Neural progenitor cell (in vitro differentiated cells): ENCODE results near the gene TMEM63C. TPM values are rescaled to one million over a fixed set of nuclear protein-coding genes. Genes with fewer than 3 reads are reported as not detected.

ENCODE experiments used
- DNase-seq: peaks from one replicate; pipeline ENCODE4 v3.0.0-alpha.2; 2016; ENCODE audit warnings: low spot score
- H2AFZ ChIP-seq: fragments of 200-600 bp; sonication (generic); replicated peaks from 2 replicates; pipeline ENCODE4 v1.6.1; 2016; ENCODE audit warnings: antibody characterized with exemption
- H3F3A ChIP-seq: fragments of 200-600 bp; sonication (generic); 2 replicates; pipeline ENCODE4 v1.6.1; 2016; ENCODE audit warnings: antibody characterized with exemption, low read depth
- H3K27ac ChIP-seq: fragments of 200-600 bp; sonication (generic); 2 replicates; pipeline ENCODE4 v1.5.1; 2016; ENCODE audit warnings: mild to moderate bottlenecking
- H3K27me3 ChIP-seq: fragments of 200-600 bp; sonication (generic); 2 replicates; pipeline ENCODE4 v1.6.1; 2016; ENCODE audit warnings: mild to moderate bottlenecking, moderate library complexity
- H3K36me3 ChIP-seq: fragments of 200-600 bp; sonication (generic); 2 replicates; pipeline ENCODE4 v1.5.1; 2016
- H3K4me1 ChIP-seq: fragments of 200-600 bp; sonication (generic); 2 replicates; pipeline ENCODE4 v1.6.1; 2016; ENCODE audit warnings: mixed run types
- H3K4me2 ChIP-seq: fragments of 200-600 bp; sonication (generic); 2 replicates; pipeline ENCODE4 v1.6.1; 2016
- H3K4me3 ChIP-seq: fragments of 200-600 bp; sonication (generic); 2 replicates; pipeline ENCODE4 v1.5.1; 2016
- H3K79me2 ChIP-seq: fragments of 200-600 bp; sonication (generic); 2 replicates; pipeline ENCODE4 v1.6.1; 2016; ENCODE audit warnings: low read depth
- H3K9ac ChIP-seq: fragments of 200-600 bp; sonication (generic); 2 replicates; pipeline ENCODE4 v1.6.1; 2016
- H3K9me3 ChIP-seq: fragments of 200-600 bp; sonication (generic); 2 replicates; pipeline ENCODE4 v1.5.1; 2016; ENCODE audit warnings: low read depth
- H4K20me1 ChIP-seq: fragments of 200-600 bp; sonication (generic); 2 replicates; pipeline ENCODE4 v1.6.1; 2016; ENCODE audit warnings: low read depth
- H3K27ac Mint-ChIP-seq: 3 replicates; pipeline ENCODE4 v1.8.0; 2021; ENCODE audit warnings: mixed read lengths
- H3K27me3 Mint-ChIP-seq: 2 replicates; pipeline ENCODE4 v1.8.0; 2022; ENCODE audit warnings: low read depth, mild to moderate bottlenecking, inconsistent platforms, moderate library complexity, mixed read lengths; ENCODE audit not compliant: insufficient read depth
- H3K36me3 Mint-ChIP-seq: 3 replicates; pipeline ENCODE4 v1.8.0; 2021; ENCODE audit warnings: mixed read lengths
- H3K4me1 Mint-ChIP-seq: 3 replicates; pipeline ENCODE4 v1.8.0; 2021; ENCODE audit warnings: mixed read lengths
- H3K4me3 Mint-ChIP-seq: 3 replicates; pipeline ENCODE4 v1.8.0; 2021; ENCODE audit warnings: mild to moderate bottlenecking, moderate library complexity, mixed read lengths
- H3K9me3 Mint-ChIP-seq: 3 replicates; pipeline ENCODE4 v1.8.0; 2020; ENCODE audit warnings: mixed read lengths
- EZH2 ChIP-seq: fragments of 200-600 bp; sonication (generic); IDR thresholded peaks from 2 replicates; pipeline ENCODE4 v1.6.1; 2017; ENCODE audit warnings: antibody characterized with exemption, mild to moderate bottlenecking, moderate library complexity
- EZH2phosphoT487 ChIP-seq: fragments of 200-600 bp; sonication (generic); IDR thresholded peaks from 2 replicates; pipeline ENCODE4 v1.6.1; 2017; ENCODE audit warnings: antibody characterized with exemption
- total RNA-seq: library from RNA; depleted of rRNA; stranded (reverse); fragments of >200 nt; gene quantifications from 2 replicates; pipeline ENCODE4 v1.2.3, GENCODE V29; 2015; ENCODE audit warnings: low replicate concordance
- TF ChIP-seq, protein P1 (sequence below): fragments of 200-600 bp; sonication (generic); IDR thresholded peaks from 2 replicates; pipeline ENCODE4 v1.5.1; 2017; ENCODE audit warnings: antibody characterized with exemption, mild to moderate bottlenecking

TMEM63C gene
- total RNA-seq, 1 donor from 2014 or later, result 1.5 TPM

DNA sequence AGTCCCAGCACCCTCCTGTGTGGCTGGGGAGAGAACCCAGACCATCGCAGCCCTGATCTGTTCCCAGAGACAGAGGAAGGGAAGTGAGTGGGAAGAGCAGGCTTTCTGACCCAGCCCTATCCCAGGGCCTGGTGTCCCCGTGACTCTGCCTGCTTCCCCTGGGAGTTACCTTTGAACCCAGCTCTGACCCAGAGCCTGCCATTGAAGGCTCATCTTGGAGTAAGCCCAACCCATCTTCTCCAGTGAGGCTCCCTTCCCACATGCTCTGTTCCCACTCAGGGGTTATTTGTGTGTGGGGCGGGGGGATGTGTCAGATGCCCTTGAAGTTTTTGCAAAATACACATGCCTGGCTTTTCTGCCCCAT is 6.0 kb downstream of the TMEM63C start:
- Mint-ChIP-seq H3K4me3 (no peak overlapping the region), H3K36me3 (no peaks in the 10 kb centered on the region), H3K4me1 (peaks cover 12% of the 10 kb centered on the region), H3K27ac (no peak overlapping the region), H3K9me3 (no peaks in the 10 kb centered on the region), H3K27me3 (no peaks in the 10 kb centered on the region)
- no peaks in the 10 kb centered on the region for H4K20me1 ChIP-seq
- H3K79me2 ChIP-seq, result no peaks in the 10 kb centered on the region
- no peak for TF ChIP-seq EZH2
- no peak for TF ChIP-seq EZH2phosphoT487
- TF ChIP-seq, protein P1, sequence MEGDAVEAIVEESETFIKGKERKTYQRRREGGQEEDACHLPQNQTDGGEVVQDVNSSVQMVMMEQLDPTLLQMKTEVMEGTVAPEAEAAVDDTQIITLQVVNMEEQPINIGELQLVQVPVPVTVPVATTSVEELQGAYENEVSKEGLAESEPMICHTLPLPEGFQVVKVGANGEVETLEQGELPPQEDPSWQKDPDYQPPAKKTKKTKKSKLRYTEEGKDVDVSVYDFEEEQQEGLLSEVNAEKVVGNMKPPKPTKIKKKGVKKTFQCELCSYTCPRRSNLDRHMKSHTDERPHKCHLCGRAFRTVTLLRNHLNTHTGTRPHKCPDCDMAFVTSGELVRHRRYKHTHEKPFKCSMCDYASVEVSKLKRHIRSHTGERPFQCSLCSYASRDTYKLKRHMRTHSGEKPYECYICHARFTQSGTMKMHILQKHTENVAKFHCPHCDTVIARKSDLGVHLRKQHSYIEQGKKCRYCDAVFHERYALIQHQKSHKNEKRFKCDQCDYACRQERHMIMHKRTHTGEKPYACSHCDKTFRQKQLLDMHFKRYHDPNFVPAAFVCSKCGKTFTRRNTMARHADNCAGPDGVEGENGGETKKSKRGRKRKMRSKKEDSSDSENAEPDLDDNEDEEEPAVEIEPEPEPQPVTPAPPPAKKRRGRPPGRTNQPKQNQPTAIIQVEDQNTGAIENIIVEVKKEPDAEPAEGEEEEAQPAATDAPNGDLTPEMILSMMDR, result no peak
- H3K27me3 ChIP-seq, result peaks cover 5% of the 10 kb centered on the region
- no peak overlapping the region for H3K4me3 ChIP-seq
- H2AFZ ChIP-seq, result no peak overlapping the region
- peaks cover 5% of the 10 kb centered on the region for H3F3A ChIP-seq
- H3K4me2 ChIP-seq, result no peak overlapping the region
- no peak for DNase-seq
- no peaks in the 10 kb centered on the region for H3K9me3 ChIP-seq
- H3K4me1 ChIP-seq, result peaks cover 7% of the 10 kb centered on the region
- no peak overlapping the region for H3K9ac ChIP-seq
- H3K36me3 ChIP-seq, result no peaks in the 10 kb centered on the region
- no peak overlapping the region for H3K27ac ChIP-seq

DNA sequence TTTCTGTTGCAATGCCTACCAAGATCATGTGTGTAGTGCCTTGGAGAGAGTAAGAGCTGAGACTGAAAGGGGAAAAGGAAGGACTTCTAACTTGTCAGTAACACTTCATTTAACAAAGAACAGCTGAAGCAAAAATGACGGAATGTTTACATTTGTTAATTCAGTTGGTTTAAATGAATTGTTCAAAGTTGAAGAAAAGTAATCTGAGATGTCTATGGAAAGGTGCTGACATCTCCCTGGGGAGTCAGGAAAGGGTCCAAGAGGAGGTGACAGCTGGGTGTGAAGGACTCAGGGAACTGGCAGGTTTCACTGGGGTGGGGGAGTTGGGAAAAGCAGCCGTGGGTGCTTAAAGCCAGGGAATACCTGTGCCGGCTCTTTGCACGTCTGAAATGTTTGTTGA is 7.9 kb downstream of the TMEM63C start:
- no peaks in the 10 kb centered on the region for H4K20me1 ChIP-seq
- DNase-seq, result no peak
- no peak overlapping the region for H2AFZ ChIP-seq
- no peaks in the 10 kb centered on the region for H3K79me2 ChIP-seq
- Mint-ChIP-seq H3K4me3 (no peak overlapping the region), H3K27ac (no peak overlapping the region), H3K9me3 (no peaks in the 10 kb centered on the region), H3K27me3 (no peaks in the 10 kb centered on the region), H3K4me1 (peaks cover 11% of the 10 kb centered on the region), H3K36me3 (no peaks in the 10 kb centered on the region)
- no peak overlapping the region for H3K4me3 ChIP-seq
- no peak overlapping the region for H3K4me2 ChIP-seq
- no peaks in the 10 kb centered on the region for H3K9me3 ChIP-seq
- H3K36me3 ChIP-seq, result no peaks in the 10 kb centered on the region
- peaks cover 5% of the 10 kb centered on the region for H3F3A ChIP-seq
- no peaks in the 10 kb centered on the region for H3K27me3 ChIP-seq
- no peak overlapping the region for H3K9ac ChIP-seq
- H3K4me1 ChIP-seq, result peaks cover 7% of the 10 kb centered on the region
- TF ChIP-seq, protein P1, result no peak
- TF ChIP-seq EZH2phosphoT487, result no peak
- TF ChIP-seq EZH2, result no peak
- H3K27ac ChIP-seq, result no peak overlapping the region

DNA sequence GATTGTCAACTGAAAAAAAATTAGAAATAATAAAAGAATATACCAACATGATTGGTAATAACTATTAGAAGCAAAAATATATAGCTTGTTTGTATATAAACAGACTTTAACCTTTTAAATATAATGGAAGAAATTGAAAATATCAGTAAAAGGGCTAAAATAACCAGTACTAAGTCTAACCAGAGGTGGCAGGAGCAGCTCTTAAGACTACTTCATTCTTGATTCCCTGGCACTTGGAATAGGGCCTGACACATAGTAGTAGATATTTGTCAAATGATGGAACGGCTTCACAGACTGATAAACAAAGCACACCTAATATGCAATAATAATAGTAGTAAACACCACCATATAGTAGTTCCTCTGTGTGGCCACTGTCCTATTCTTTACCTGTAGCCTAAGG is 9.4 kb downstream of the TMEM63C start:
- H3K27me3 Mint-ChIP-seq, result no peaks in the 10 kb centered on the region
- H3K79me2 ChIP-seq, result no peaks in the 10 kb centered on the region
- peaks cover 11% of the 10 kb centered on the region for H3K4me1 Mint-ChIP-seq
- no peak overlapping the region for H3K9ac ChIP-seq
- no peaks in the 10 kb centered on the region for H3K27me3 ChIP-seq
- peaks cover 5% of the 10 kb centered on the region for H3F3A ChIP-seq
- no peak overlapping the region for H3K27ac ChIP-seq
- peaks cover 7% of the 10 kb centered on the region for H3K4me1 ChIP-seq
- H3K4me3 Mint-ChIP-seq, result no peak overlapping the region
- no peak overlapping the region for H3K4me3 ChIP-seq
- no peak for DNase-seq
- no peak overlapping the region for H2AFZ ChIP-seq
- TF ChIP-seq EZH2, result no peak
- TF ChIP-seq, protein P1, result peak; percentile 9
- no peak for TF ChIP-seq EZH2phosphoT487
- no peaks in the 10 kb centered on the region for H3K9me3 ChIP-seq
- no peaks in the 10 kb centered on the region for H3K36me3 Mint-ChIP-seq
- no peaks in the 10 kb centered on the region for H3K9me3 Mint-ChIP-seq
- no peaks in the 10 kb centered on the region for H3K36me3 ChIP-seq
- H3K27ac Mint-ChIP-seq, result no peak overlapping the region
- H3K4me2 ChIP-seq, result no peak overlapping the region
- no peaks in the 10 kb centered on the region for H4K20me1 ChIP-seq

DNA sequence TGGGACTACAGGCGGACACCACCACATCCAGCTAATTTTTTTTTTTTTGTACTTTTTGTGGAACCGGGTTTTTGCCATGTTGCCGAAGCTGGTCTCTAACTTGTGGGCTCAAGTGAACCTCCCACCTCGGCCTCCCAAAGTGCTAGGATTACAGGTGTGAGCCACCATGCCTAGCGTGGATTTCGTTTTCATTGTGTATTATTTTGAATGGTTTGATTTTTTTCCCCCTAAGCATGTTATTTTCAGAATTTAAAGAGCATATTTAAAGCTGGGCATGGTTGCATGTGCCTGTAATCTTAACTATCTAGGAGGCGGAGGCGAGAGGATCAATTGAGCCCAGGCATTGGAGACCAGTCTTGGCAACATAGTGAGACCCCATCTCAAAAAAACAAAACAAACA is 13.1 kb downstream of the TMEM63C start:
- peaks cover 3% of the 10 kb centered on the region for H3K27me3 Mint-ChIP-seq
- Histone ChIP-seq H3K79me2 (no peaks in the 10 kb centered on the region), H2AFZ (no peak overlapping the region), H3K9ac (no peak overlapping the region), H4K20me1 (no peaks in the 10 kb centered on the region), H3K9me3 (no peaks in the 10 kb centered on the region), H3K4me3 (no peak overlapping the region), H3K36me3 (no peaks in the 10 kb centered on the region), H3F3A (no peaks in the 10 kb centered on the region), H3K4me1 (no peaks in the 10 kb centered on the region), H3K4me2 (no peak overlapping the region), H3K27ac (no peak overlapping the region), H3K27me3 (no peaks in the 10 kb centered on the region)
- TF ChIP-seq, protein P1, result no peak
- TF ChIP-seq EZH2phosphoT487, result no peak
- no peak for TF ChIP-seq EZH2
- no peak overlapping the region for H3K4me3 Mint-ChIP-seq
- no peaks in the 10 kb centered on the region for H3K9me3 Mint-ChIP-seq
- no peak for DNase-seq
- H3K27ac Mint-ChIP-seq, result no peak overlapping the region
- H3K4me1 Mint-ChIP-seq, result no peaks in the 10 kb centered on the region
- no peaks in the 10 kb centered on the region for H3K36me3 Mint-ChIP-seq
